Lower leg skin (tissue), 3 donors: Measurements from ENCODE around the gene PAPPA.

Experiments
- POLR2A ChIP-seq, 2 donors: fragments of 450-650 bp; IDR thresholded peaks; one replicate each; pipeline ENCODE4 v1.6.1; 2016 to 2017; ENCODE audit warnings: antibody characterized with exemption in 2 of 2, mild to moderate bottlenecking in 1 of 2, moderate library complexity in 1 of 2
- TF ChIP-seq, protein P1 (sequence below), 3 donors: fragments of 450-650 bp; IDR thresholded peaks; one replicate each; pipeline ENCODE4 v1.5.1; 2016; ENCODE audit warnings: antibody characterized with exemption in 3 of 3, mild to moderate bottlenecking in 3 of 3, moderate library complexity in 2 of 3

DNA sequence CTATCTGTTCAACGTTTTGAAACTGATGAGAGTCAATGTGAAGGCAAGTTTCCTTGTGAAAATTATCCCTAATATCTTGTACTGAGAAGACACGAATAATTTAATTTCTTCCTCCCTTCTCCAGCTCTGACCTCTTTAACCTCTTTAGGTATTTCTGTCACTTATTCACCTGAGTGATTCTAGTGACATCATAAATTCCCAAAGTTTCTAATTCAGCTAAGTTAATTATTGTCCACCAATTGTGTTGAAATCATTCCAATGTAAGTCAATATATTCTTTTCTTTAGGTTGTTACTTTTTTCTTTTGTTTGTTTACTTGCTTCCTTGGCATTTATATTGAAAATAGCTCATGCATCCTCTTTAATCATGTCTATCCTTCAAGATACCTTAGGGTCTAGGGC lies 143.8 kb downstream of the PAPPA start:
- TF ChIP-seq, protein P1, sequence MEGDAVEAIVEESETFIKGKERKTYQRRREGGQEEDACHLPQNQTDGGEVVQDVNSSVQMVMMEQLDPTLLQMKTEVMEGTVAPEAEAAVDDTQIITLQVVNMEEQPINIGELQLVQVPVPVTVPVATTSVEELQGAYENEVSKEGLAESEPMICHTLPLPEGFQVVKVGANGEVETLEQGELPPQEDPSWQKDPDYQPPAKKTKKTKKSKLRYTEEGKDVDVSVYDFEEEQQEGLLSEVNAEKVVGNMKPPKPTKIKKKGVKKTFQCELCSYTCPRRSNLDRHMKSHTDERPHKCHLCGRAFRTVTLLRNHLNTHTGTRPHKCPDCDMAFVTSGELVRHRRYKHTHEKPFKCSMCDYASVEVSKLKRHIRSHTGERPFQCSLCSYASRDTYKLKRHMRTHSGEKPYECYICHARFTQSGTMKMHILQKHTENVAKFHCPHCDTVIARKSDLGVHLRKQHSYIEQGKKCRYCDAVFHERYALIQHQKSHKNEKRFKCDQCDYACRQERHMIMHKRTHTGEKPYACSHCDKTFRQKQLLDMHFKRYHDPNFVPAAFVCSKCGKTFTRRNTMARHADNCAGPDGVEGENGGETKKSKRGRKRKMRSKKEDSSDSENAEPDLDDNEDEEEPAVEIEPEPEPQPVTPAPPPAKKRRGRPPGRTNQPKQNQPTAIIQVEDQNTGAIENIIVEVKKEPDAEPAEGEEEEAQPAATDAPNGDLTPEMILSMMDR (IDR thresholded peaks at IDR 0.05) = no peak
- TF ChIP-seq POLR2A (IDR thresholded peaks at IDR 0.05) = no peak
